ENCODE data around the gene PODN.
A peak's percentile ranks its signal among the peaks of the same experiment; 100 is the strongest.

Gene PODN

DNA sequence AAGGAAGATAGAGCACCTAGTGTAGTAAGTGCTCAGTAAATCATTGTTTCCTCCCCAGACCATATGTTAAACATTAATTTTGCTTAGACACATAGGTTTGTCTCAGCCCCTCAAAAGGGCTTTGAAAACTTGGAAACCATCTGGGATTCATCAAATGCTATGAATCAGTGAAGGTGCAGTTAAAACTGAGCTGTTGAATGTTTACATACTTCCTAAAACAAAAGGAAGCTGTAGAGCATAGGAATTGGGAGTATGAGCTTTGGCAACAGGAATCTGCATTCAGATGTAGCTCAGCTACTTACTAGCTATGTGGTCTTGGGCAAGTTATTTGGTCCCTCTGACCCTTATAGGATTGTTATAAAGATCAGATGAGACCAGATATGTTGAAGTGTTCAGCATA is 18.7 kb upstream of the PODN start:
- Histone ChIP-seq H3K79me2 (no peaks in the 10 kb centered on the region), H3K4me3 (ENCODE audit: low read depth, low read length) (no peak overlapping the region), H3K4me1 (peaks cover 2% of the 10 kb centered on the region), H3K9me3 (ENCODE audit: control insufficient read depth, low read length) (no peaks in the 10 kb centered on the region), H3K36me3 (ENCODE audit: control insufficient read depth, insufficient read depth, low read length) (no peaks in the 10 kb centered on the region), H2AFZ (no peak overlapping the region), H3K4me2 (ENCODE audit: low read length) (no peak overlapping the region), H3K27ac (no peak overlapping the region), H3K27me3 (ENCODE audit: control insufficient read depth, insufficient read depth, low read length) (no peaks in the 10 kb centered on the region), H3K9ac (no peak overlapping the region)
- TF ChIP-seq CTCF (IDR thresholded peaks at IDR 0.05): no peak

DNA sequence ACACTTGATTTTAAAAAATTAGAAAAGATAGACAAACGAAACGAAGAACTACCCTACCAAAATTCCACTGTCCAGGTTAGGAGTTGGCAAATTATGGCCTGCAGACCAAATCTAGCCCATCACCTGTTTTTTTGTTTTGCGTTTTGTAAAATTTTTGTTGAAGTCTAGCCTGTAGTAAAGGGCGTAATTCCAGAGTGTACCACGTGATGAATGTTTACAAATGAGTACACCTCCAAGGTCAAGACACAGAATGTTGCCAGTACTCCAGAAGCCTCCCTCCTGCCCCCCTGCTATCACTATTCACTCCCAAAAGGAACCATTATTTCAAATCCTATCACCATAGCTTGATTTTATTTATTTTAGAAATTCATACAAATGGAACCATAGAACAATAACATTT is 17.1 kb upstream of the PODN start:
- H3K27me3 ChIP-seq (ENCODE audit: control insufficient read depth, insufficient read depth, low read length): no peaks in the 10 kb centered on the region
- no peak overlapping the region for H3K27ac ChIP-seq
- no peaks in the 10 kb centered on the region for H3K9me3 ChIP-seq (ENCODE audit: control insufficient read depth, low read length)
- no peaks in the 10 kb centered on the region for H3K36me3 ChIP-seq (ENCODE audit: control insufficient read depth, insufficient read depth, low read length)
- no peak overlapping the region for H2AFZ ChIP-seq
- no peak overlapping the region for H3K9ac ChIP-seq
- peaks cover 5% of the 10 kb centered on the region for H3K4me1 ChIP-seq
- no peak overlapping the region for H3K4me2 ChIP-seq (ENCODE audit: low read length)
- no peaks in the 10 kb centered on the region for H3K79me2 ChIP-seq
- no peak for TF ChIP-seq CTCF (IDR thresholded peaks at IDR 0.05)
- no peak overlapping the region for H3K4me3 ChIP-seq (ENCODE audit: low read depth, low read length)

GRCh38 chr1:53046930-53047329 is 15.1 kb upstream of the PODN start:
- TF ChIP-seq CTCF (IDR thresholded peaks at IDR 0.05): no peak
- Histone ChIP-seq H3K4me2 (ENCODE audit: low read length) (no peak overlapping the region), H2AFZ (no peak overlapping the region), H3K27ac (no peak overlapping the region), H3K36me3 (ENCODE audit: control insufficient read depth, insufficient read depth, low read length) (no peaks in the 10 kb centered on the region), H3K9ac (no peak overlapping the region), H3K79me2 (no peaks in the 10 kb centered on the region), H3K27me3 (ENCODE audit: control insufficient read depth, insufficient read depth, low read length) (no peaks in the 10 kb centered on the region), H3K9me3 (ENCODE audit: control insufficient read depth, low read length) (no peaks in the 10 kb centered on the region), H3K4me3 (ENCODE audit: low read depth, low read length) (no peak overlapping the region), H3K4me1 (peaks cover 5% of the 10 kb centered on the region)

GRCh38 chr1:53047737-53048736 is 14.0 kb upstream of the PODN start:
- no peaks in the 10 kb centered on the region for H3K27me3 ChIP-seq (ENCODE audit: control insufficient read depth, insufficient read depth, low read length)
- H3K36me3 ChIP-seq (ENCODE audit: control insufficient read depth, insufficient read depth, low read length): no peaks in the 10 kb centered on the region
- H3K4me2 ChIP-seq (ENCODE audit: low read length): no peak overlapping the region
- H3K4me1 ChIP-seq: peaks cover 5% of the 10 kb centered on the region
- H3K9ac ChIP-seq: no peak overlapping the region
- no peaks in the 10 kb centered on the region for H3K79me2 ChIP-seq
- H3K4me3 ChIP-seq (ENCODE audit: low read depth, low read length): peak overlapping the region; percentile 14
- no peak for TF ChIP-seq CTCF (IDR thresholded peaks at IDR 0.05)
- H2AFZ ChIP-seq: no peak overlapping the region
- H3K27ac ChIP-seq: no peak overlapping the region
- H3K9me3 ChIP-seq (ENCODE audit: control insufficient read depth, low read length): no peaks in the 10 kb centered on the region

All from parathyroid adenoma (tissue), 2 donors.